GF-D8 (cell line): ENCODE data around the gene AUP1.

Experiments used
- DNase-seq: peaks from one replicate; lab custom pipeline; 2025; lab: John Stamatoyannopoulos, UW

AUP1 gene

DNA sequence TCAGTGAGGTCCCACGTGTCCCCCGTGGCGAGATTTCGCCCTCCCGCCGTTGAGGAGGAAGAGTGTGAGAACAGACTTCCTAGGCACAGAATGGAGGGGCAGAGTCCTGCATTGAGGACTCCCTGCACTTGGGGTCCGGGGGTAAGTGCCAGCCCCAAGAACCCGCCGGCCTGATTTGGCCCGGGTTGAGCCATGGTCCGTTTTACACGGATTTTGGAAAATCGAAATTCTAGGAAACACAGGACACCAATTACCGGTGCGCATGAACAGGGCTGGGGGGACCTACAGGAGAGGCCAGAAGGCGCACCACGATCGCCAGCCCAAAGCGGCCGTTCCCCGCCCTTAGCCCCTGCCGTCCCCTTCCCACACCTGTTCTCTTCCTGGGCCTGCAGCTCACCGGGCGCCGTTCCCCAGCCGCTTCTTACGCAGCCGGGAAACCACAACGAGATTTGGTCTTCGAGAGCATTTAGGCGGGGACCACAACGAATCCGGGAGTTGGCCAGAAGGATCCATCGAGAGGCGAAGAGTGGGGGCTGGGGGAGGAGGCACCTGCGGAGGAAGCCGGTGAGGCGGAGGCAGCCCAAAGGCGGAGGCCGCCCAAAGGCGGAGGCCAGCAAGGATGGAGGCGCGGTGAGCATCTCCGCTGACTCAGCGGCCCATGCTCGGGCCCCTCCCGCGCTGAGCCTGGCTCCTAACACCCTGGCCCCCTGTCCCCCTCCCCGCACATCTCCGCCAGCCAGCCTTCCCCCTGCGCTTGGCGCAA is 15.7 kb downstream of the AUP1 start:
- DNase-seq, result no peak

GRCh38 chr2:74512744-74513604 is 16.5 kb downstream of the AUP1 start:
- DNase-seq, result no peak

DNA sequence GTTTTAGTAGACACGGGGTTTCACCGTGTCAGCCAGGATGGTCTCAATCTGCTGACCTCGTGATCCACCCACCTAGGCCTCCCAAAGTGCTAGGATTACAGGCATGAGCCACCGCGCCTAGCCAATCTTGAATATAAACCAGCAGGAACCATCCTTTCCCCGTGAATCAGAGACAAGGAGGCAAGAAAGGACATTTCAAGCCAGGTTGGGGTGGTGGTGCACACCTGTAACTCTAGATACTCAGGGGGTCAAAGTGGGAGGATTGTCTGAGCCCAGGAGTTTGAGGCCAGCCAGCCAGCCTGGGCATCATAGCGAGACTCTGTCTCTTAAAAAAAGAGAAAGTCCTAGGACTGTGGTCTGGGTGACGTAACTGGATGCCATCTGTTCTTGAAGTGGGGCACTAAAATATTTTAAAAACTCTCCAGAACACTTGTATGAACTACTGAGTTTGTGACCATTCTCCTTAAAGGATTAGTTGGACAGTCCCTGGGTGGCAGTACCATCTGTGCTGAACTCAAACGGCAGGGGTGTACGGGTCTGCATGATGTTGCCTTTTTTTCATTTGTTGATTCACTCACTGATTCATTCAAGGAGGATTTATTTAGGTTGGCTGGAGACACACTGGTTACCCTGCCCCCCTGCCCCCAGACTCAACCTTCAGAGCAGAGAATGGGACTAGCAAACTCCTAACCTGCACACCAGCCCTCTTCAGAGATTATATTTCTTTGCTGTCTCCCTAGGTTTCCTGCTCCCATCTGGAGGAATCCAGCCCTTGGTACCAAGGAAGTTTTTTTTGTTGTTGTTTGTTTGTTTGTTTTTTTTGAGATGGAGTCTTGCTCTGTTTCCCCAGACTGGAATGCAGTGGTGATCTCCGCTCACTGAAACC is 18.2 kb downstream of the AUP1 start:
- no peak for DNase-seq

GRCh38 chr2:74510272-74510671 is 19.2 kb downstream of the AUP1 start:
- DNase-seq, result no peak

- no peak for DNase-seq
Observed at GRCh38 chr2:74507926-74508520, 21.5 kb downstream of the AUP1 start.

GRCh38 chr2:74507145-74507925 is 22.2 kb downstream of the AUP1 start, which contains the start of gene PCGF1:
TSS of gene PCGF1 (minus strand) at chr2:74507695. CDS start at chr2:74507668, 27 bp downstream.
- DNase-seq, result peak; percentile 88

- no peak for DNase-seq
Observed at GRCh38 chr2:74505448-74506246, 23.9 kb downstream of the AUP1 start.

- DNase-seq, result no peak
Observed at GRCh38 chr2:74504591-74504990, 24.9 kb downstream of the AUP1 start.

- no peak for DNase-seq
Observed at GRCh38 chr2:74503506-74504475, 25.7 kb downstream of the AUP1 start.

DNA sequence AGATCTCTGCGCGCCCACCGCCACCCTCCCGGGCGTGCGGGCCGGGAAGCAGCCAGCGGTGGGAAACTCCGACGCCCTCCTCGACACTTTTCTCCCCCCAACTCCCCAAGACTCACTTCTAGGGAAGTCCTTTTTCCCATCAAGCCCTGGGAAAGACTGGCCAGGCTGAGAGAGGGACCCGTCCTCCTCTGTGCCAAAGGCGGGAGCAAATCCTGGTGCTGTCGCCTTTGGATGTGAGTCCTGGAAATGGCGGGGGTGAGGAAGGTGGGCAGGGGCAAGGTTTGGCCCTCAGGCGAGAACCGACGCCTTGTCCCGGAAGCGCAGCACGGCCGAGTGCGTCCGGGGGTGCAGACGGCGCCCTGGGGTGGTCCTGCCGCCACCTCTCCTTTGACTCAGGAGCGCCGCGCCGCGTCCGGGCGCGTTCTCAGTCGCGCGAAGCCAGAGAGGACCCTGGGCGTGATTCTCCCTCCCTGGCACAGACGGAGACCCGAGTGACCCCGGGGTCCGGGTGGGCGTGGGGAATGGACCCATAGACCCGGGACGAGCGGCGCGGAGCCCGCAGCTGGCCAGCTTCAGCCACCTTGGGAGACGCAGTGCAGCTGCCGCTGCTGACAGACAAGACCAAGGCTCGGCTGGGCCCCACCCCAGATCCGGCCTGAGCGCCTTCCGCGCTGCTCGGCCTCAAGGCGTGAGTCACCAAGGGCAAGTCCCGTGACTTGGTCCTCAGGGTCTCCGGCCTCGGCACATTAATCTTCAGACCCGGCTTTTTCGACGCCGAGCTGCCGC is 26.6 kb downstream of the AUP1 start:
- peak; percentile 30 for DNase-seq

- no peak for DNase-seq
Observed at GRCh38 chr2:74502147-74502719, 27.3 kb downstream of the AUP1 start.

DNA sequence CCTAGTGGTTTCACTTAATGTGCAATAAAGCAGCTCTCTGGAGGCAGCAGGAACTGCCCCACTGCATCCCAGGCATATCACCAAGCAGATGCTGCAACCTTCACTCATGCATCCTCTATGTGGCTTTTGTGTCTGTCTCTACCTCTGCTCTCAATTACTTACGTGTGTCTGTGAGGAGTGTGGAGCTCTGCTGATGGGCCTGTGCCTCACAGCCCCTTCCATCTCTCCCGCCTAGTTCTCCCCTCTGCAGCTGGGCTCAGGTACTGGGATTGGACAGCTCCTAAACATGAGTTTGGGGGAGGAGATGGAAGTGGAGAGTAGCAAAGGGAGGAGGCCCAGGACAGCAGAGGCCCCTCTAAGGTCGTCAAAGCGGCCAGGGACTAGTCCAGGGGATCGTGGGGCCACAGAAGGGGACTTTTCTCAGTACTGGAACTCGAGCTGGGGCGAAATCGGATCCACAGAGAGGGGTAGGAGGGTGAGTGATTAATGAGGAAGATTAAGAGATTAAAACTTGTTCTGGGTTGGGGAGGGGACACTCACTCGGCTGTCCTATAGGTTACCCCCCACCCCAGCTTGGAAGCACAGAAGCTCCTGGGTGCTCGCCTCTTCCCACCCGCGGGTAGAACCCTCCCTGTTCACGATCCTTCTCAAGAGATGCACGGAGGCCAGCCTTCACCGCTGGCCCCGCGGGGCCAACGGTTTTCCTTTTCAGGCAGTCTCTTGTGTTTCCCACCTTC is 28.0 kb downstream of the AUP1 start:
- DNase-seq, result no peak

DNA sequence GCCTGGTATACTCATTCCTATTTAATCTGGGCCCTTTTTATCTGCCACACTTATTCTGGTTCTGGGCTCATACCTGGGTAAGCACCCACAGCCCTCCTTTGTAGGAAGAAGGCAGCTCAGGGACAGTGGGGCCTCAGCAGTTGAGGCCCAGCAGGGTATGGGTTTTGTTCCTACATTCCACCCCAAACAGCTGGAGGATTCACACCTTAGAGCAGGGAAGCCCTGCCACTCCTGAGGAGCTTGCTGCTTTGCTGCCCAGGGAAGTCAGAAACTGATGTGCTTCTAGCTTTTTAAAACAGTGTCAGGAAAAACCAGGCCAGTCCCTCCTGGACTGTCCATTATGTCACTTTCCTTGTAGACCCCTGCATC is 28.9 kb downstream of the AUP1 start:
- no peak for DNase-seq

- DNase-seq, result no peak
Observed at GRCh38 chr2:74499940-74500577, 29.4 kb downstream of the AUP1 start.

DNA sequence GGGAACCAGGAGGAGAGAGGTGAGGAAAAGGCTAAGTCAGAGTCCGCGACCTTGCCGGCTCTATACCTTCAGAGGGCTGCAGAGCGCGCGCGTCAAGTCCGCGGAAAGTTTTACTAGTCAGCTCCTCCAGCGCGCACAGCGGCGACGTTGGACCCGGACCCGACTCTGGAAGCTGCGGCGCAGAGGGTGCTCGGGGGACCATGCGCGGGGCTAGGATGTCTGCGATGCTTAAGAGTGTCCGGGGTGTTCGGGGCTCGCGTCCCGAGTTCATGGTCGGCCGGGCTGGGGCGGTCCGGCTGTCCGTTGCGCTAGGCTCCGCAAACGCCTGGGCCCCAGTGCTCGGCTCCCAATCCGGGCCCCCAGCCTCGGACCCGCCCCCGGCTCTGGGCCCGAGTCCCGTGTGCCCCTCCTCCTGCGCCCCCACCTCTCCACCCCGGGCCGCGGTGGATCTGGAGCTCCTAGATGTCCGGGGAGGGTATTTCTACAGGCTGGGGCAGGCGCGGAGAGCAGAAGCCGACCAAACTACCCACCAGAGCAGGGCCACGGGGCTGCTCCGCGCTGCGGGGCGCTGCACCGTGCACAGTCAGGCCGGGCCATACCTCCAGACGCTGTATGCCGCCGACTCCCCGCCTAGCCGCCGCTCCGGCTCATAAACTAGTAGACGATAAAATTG is 30.1 kb downstream of the AUP1 start, which contains the start of gene LBX2:
Gene LBX2, minus strand, starts transcription at position 337 of the 673 bp plus-strand sequence. Its CDS starts 66 bp downstream, at position 271.
- no peak for DNase-seq
